NCI-H460 (cell line): ENCODE results near the gene SMPDL3B. TPM values are rescaled to one million over a fixed set of nuclear protein-coding genes. Genes with fewer than 3 reads are reported as not detected.

Experiments used
- DNase-seq: peaks from one replicate; pipeline ENCODE4 v3.0.0-alpha.2; 2016; ENCODE audit warnings: low read depth; ENCODE audit errors: extremely low read depth
- polyA plus RNA-seq: library from polyadenylated mRNA; depleted of rRNA; stranded (reverse); fragments of >200 nt; gene quantifications from 2 replicates; pipeline ENCODE4 v1.2.3, GENCODE V29; 2014; cell fraction: nucleus; rRNA removed
- total RNA-seq: library from RNA; depleted of rRNA; stranded (reverse); fragments of >200 nt; shearing (Covaris generic); gene quantifications from 2 replicates; pipeline ENCODE4 v1.2.3, GENCODE V29; 2014; rRNA removed

Gene SMPDL3B
- total RNA-seq = 0.94 and 0.98 TPM in 2 replicates
- 0.18 and 1.3 TPM in 2 replicates for polyA plus RNA-seq

GRCh38 chr1:27934818-27935549 lies at the start of gene SMPDL3B:
Gene SMPDL3B, plus strand, starts transcription at chr1:27935000. Its CDS starts 184 bp downstream, at chr1:27935184.
- DNase-seq = peak; percentile 12

GRCh38 chr1:27885114-27885528 lies 49.7 kb upstream of the SMPDL3B start:
- no peak for DNase-seq

GRCh38 chr1:27885621-27886352 lies 49.0 kb upstream of the SMPDL3B start:
- DNase-seq = no peak

- no peak for DNase-seq
These were observed 48.5 kb upstream of the SMPDL3B start for GRCh38 chr1:27886353-27886679.

GRCh38 chr1:27886744-27887143 lies 48.1 kb upstream of the SMPDL3B start:
- DNase-seq = no peak

- DNase-seq = no peak
These were observed 47.4 kb upstream of the SMPDL3B start for GRCh38 chr1:27887215-27888021.

GRCh38 chr1:27889506-27889905 lies 45.3 kb upstream of the SMPDL3B start:
- no peak for DNase-seq

- no peak for DNase-seq
These were observed 43.5 kb upstream of the SMPDL3B start for GRCh38 chr1:27891196-27891889.

- no peak for DNase-seq
These were observed 40.3 kb upstream of the SMPDL3B start for GRCh38 chr1:27894521-27894920.

GRCh38 chr1:27906759-27907158 lies 28.0 kb upstream of the SMPDL3B start:
- no peak for DNase-seq

GRCh38 chr1:27912429-27912828 lies 22.4 kb upstream of the SMPDL3B start:
- no peak for DNase-seq

- DNase-seq = no peak
These were observed 19.7 kb upstream of the SMPDL3B start for GRCh38 chr1:27915082-27915575.

- DNase-seq = no peak
These were observed 12.5 kb upstream of the SMPDL3B start for GRCh38 chr1:27922272-27922671.

GRCh38 chr1:27928216-27928954 lies 6.4 kb upstream of the SMPDL3B start:
- DNase-seq = no peak

- no peak for DNase-seq
These were observed 3.6 kb upstream of the SMPDL3B start for GRCh38 chr1:27931184-27931583.

- no peak for DNase-seq
These were observed 3.0 kb upstream of the SMPDL3B start for GRCh38 chr1:27931759-27932158.

- DNase-seq = no peak
These were observed 921 bp downstream of the SMPDL3B start for GRCh38 chr1:27935721-27936120.

- DNase-seq = no peak
These were observed 1.6 kb downstream of the SMPDL3B start for GRCh38 chr1:27936370-27936769.

GRCh38 chr1:27937524-27937836 lies 2.7 kb downstream of the SMPDL3B start:
- no peak for DNase-seq

- no peak for DNase-seq
These were observed 3.7 kb downstream of the SMPDL3B start for GRCh38 chr1:27938488-27938887.
